WERI-Rb-1 (cell line): ENCODE data around the gene NLGN1.

ENCODE experiments used
- DNase-seq: peaks from one replicate; pipeline ENCODE4 v3.0.0-alpha.2; 2020
- H3K27ac ChIP-seq: fragments of 250-450 bp; sonication (Bioruptor Pico); 2 replicates; pipeline ENCODE4 v1.5.1; 2020; ENCODE audit warnings: mild to moderate bottlenecking, moderate library complexity
- H3K27me3 ChIP-seq: fragments of 250-450 bp; sonication (Bioruptor Pico); 2 replicates; pipeline ENCODE4 v1.5.1; 2021; ENCODE audit warnings: mild to moderate bottlenecking, low read depth, moderate library complexity; ENCODE audit not compliant: insufficient read depth, severe bottlenecking
- H3K36me3 ChIP-seq: fragments of 250-450 bp; sonication (Bioruptor Pico); 2 replicates; pipeline ENCODE4 v1.5.1; 2020; ENCODE audit warnings: mild to moderate bottlenecking, moderate library complexity
- H3K4me3 ChIP-seq: 2 replicates; pipeline ENCODE4 v1.5.1; 2011; ENCODE audit warnings: low read depth, mild to moderate bottlenecking, control low read depth, low read length
- H3K9me3 ChIP-seq: fragments of 250-450 bp; sonication (Bioruptor Pico); 2 replicates; pipeline ENCODE4 v1.5.1; 2021; ENCODE audit warnings: mild to moderate bottlenecking, moderate library complexity; ENCODE audit not compliant: severe bottlenecking
- CTCF ChIP-seq: IDR thresholded peaks from 2 replicates; pipeline ENCODE4 v1.5.1; 2011; ENCODE audit warnings: low read depth, mild to moderate bottlenecking, control low read depth, inconsistent platforms, low read length

Gene NLGN1

DNA sequence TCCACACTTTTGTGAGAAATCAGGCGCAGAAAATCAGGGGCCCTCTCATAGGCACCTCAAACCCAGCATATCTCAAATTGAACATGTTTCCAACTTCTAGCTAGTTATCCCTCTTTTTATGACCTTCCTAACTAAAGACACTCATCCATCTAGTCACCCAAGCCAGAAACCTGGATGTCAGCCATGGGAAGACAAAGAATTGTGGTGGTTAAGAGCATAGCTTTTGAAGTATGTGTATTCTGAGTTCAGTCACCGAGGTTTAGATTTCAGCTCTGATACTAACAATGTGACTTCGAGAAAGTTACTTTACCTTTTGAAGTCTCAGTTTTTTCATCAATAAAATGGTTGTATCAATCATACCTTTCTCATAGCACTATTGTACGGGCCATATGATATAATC is 495.5 kb downstream of the NLGN1 start:
- no peak for DNase-seq
- Histone ChIP-seq H3K36me3 (no peaks in the 10 kb centered on the region), H3K27ac (no peak overlapping the region), H3K9me3 (no peaks in the 10 kb centered on the region), H3K27me3 (no peaks in the 10 kb centered on the region), H3K4me3 (no peak overlapping the region)
- no peak for TF ChIP-seq CTCF

DNA sequence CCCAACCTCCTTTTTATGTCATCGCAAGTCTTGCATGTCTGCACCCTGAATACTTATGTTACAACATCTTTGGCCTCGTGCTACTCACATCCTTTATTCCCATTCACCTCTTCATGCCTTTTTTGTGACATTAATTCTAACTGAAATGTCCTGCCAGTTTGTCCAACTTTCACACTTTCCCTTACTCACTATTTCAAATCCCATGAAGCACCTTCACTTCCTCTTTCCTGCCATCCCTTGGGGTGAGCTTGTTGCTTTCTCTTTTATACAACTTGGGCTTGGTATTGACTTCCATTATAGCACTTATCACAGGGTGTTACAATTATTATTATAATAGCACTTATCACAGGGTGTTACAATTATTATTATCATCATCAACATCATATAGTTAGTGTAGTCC is 496.3 kb downstream of the NLGN1 start:
- Histone ChIP-seq H3K36me3 (no peaks in the 10 kb centered on the region), H3K27ac (no peak overlapping the region), H3K4me3 (no peak overlapping the region), H3K27me3 (no peaks in the 10 kb centered on the region), H3K9me3 (no peaks in the 10 kb centered on the region)
- no peak for TF ChIP-seq CTCF
- no peak for DNase-seq

DNA sequence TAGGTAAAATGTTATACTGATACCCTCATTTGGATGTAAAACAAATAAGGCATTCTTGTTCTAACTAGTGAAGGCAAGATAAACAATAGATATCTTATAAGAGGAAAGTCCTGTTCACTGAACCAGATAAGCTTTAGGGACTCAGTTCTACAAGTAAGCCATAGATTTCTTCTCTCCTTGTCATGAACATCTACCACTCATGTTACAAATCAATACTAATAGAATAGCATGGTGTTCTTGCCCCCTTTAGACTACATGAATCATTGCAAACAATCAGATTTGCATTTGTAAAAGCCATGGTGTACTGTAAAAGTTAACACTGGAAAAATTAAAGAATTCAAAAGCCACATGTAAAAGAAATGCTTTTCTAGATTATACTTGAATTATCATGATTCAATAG is 500.1 kb downstream of the NLGN1 start:
- Histone ChIP-seq H3K36me3 (no peaks in the 10 kb centered on the region), H3K9me3 (no peaks in the 10 kb centered on the region), H3K4me3 (no peak overlapping the region), H3K27me3 (no peaks in the 10 kb centered on the region), H3K27ac (no peak overlapping the region)
- no peak for TF ChIP-seq CTCF
- no peak for DNase-seq

- no peak overlapping the region for H3K4me3 ChIP-seq
- no peak for TF ChIP-seq CTCF
- no peak for DNase-seq
- H3K27me3 ChIP-seq, result no peaks in the 10 kb centered on the region
- no peaks in the 10 kb centered on the region for H3K9me3 ChIP-seq
- H3K27ac ChIP-seq, result no peak overlapping the region
- H3K36me3 ChIP-seq, result no peaks in the 10 kb centered on the region
Measured at GRCh38 chr3:173901649-173902048, 504.1 kb downstream of the NLGN1 start.

- no peak overlapping the region for H3K4me3 ChIP-seq
- no peak for DNase-seq
- H3K9me3 ChIP-seq, result no peaks in the 10 kb centered on the region
- TF ChIP-seq CTCF, result no peak
- no peak overlapping the region for H3K27ac ChIP-seq
- no peaks in the 10 kb centered on the region for H3K27me3 ChIP-seq
- no peaks in the 10 kb centered on the region for H3K36me3 ChIP-seq
Measured at GRCh38 chr3:173902401-173902800, 504.9 kb downstream of the NLGN1 start.

DNA sequence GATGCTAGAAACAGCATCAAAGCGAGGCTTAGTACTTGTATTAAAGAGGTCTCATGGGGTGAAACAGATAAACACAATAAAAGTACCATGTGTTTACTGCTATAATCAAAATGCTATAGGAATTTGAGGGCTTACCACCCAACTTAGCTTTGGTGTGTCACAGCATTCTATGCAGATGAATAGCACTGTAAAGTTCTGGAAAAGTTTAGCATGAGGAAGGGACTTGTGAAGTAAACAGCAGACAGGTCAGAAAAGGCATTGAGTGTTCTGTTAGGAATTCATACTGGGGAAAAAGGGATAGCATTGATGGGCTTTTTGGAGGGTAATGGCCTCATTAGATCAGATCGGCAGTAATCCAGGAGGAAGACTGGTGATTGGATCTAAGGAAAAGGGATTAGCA is 505.3 kb downstream of the NLGN1 start:
- Histone ChIP-seq H3K4me3 (no peak overlapping the region), H3K9me3 (no peaks in the 10 kb centered on the region), H3K36me3 (no peaks in the 10 kb centered on the region), H3K27me3 (no peaks in the 10 kb centered on the region), H3K27ac (no peak overlapping the region)
- no peak for DNase-seq
- TF ChIP-seq CTCF, result no peak
